NT2/D1 (cell line): ENCODE measurements around the gene SELENBP1.

Experiments used
- SUZ12 ChIP-seq: IDR thresholded peaks from 2 replicates; pipeline ENCODE4 v1.6.1; 2011; ENCODE audit not compliant: insufficient read length, insufficient read depth; ENCODE audit errors: extremely low read depth
- YY1 ChIP-seq: IDR thresholded peaks from 2 replicates; pipeline ENCODE4 v1.6.1; 2011; ENCODE audit not compliant: insufficient read length, insufficient read depth
- ZNF274 ChIP-seq: IDR thresholded peaks from 2 replicates; pipeline ENCODE4 v1.6.1; 2011; ENCODE audit warnings: mild to moderate bottlenecking, low read depth, low read length

- TF ChIP-seq ZNF274 (no peak), YY1 (no peak), SUZ12 (no peak)
Observed at GRCh38 chr1:151368393-151369301, 3.9 kb downstream of the SELENBP1 start.
